Peyer's patch (tissue), 4 donors: ENCODE data around the gene CAV1. TPM values are rescaled to one million over a fixed set of nuclear protein-coding genes. Genes with fewer than 3 reads are reported as not detected.

ENCODE experiments used
- DNase-seq, 3 donors: peaks; one replicate each; pipeline ENCODE4 v3.0.0-alpha.2; 2017 to 2019
- H3K27ac ChIP-seq, 4 donors: fragments of 200-600 bp; sonication (generic); one replicate each; pipeline ENCODE4 v1.5.1; 2016 to 2019
- H3K27me3 ChIP-seq, 2 donors: fragments of 200-600 bp; sonication (generic); one replicate each; pipeline ENCODE4 v1.5.1; 2019
- H3K36me3 ChIP-seq, 3 donors: fragments of 200-600 bp; sonication (generic); one replicate each; pipeline ENCODE4 v1.5.1; 2016 to 2019
- H3K4me1 ChIP-seq, 4 donors: fragments of 200-600 bp; sonication (generic); one replicate each; pipeline ENCODE4 v1.5.1; 2016 to 2019
- H3K4me3 ChIP-seq, 4 donors: fragments of 200-600 bp; sonication (generic); 1 replicate in 3 of 4; 2 replicates in 1 of 4; pipeline ENCODE4 v1.5.1; 2016 to 2019; ENCODE audit warnings: mild to moderate bottlenecking in 1 of 4
- H3K9me3 ChIP-seq, 4 donors: fragments of 200-600 bp; sonication (generic); one replicate each; pipeline ENCODE4 v1.5.1; 2016 to 2019; ENCODE audit warnings: mild to moderate bottlenecking in 1 of 4
- POLR2A ChIP-seq, 2 donors: fragments of 450-650 bp; IDR thresholded peaks; one replicate each; pipeline ENCODE4 v1.5.1; 2017; ENCODE audit warnings: antibody characterized with exemption in 2 of 2, mild to moderate bottlenecking in 2 of 2, moderate library complexity in 2 of 2
- total RNA-seq, 4 donors: library from RNA; depleted of rRNA; stranded (reverse); fragments of >200 nt; gene quantifications; one replicate each; pipeline ENCODE4 v1.1.0, GENCODE V29; 2016
- TF ChIP-seq, protein P1 (sequence below), 6 experiments: fragments of 450-650 bp in 4 of 6; fragments of 200-600 bp in 2 of 6; sonication (generic) in 1 of 6; IDR thresholded peaks; one replicate each; pipeline ENCODE4 v1.5.1; 2017 to 2019; ENCODE audit warnings: antibody characterized with exemption in 6 of 6, mild to moderate bottlenecking in 3 of 6, moderate library complexity in 1 of 6

Gene CAV1
- total RNA-seq, 4 donors from 2014 or later: 17.7 to 42.6 (median 27.6) TPM

DNA sequence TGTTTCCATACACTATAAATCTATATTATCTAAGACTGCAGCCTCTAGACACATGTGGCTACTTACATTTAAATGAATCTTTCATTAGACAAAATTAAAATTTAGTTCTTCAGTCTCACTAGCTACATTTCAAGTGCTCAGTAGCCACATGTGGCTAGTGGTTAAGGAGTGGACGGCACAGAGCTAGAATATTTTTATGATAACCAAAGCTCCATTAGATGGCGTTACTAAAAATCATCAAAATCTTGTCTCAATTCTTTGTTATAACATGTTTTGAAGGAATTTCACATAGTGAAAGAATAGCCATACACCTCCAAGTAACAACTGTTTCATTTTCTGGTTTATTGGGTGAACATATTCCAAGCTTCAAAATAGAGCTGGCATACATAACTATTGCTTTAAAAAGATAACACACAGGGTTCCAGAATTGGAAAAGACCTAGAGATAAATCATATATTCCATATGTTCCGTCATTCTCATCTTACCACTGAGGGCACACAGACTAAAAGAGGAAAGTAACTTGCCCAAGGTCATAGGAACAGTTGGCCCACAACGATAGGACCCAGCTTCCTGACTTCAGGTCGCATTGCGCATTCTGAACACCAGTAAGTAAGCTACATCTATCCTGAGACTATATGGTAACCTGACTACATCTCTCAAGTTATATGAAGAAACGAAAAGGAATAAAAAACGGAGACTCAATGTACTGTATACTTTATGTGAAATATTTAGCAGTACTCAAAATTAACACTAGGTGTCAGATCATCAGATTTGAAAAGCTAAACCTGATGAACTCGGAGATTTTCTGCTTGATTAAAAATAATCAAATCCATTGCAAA, 66.6 kb downstream of the CAV1 start:
- DNase-seq: no peak
- no peaks in the 10 kb centered on the region for H3K27me3 ChIP-seq
- peak overlapping the region in 1 of 4 donors; percentile 20 for H3K4me3 ChIP-seq

DNA sequence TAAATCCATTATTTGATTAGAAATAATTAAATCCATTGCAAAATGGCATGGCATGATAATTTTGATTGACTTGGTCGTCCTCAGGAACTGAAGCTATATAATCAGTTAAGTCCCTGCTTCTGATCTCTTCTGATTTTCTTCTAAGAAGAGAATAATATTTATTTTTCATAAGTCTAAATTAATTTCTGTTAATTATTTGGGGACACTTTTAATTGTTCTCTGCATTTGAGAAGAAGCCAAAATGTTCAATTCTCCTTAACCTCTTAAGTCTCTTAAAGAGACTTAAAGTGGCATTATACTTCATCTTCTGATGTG, 67.2 kb downstream of the CAV1 start:
- H3K27ac ChIP-seq: peak overlapping the region in 1 of 4 donors; percentile 43
- H3K36me3 ChIP-seq: no peaks in the 10 kb centered on the region
- no peak for DNase-seq
- H3K4me3 ChIP-seq: peak overlapping the region in 1 of 4 donors; percentile 20
- H3K4me1 ChIP-seq: peaks cover 0 to 29% (median 4%) of the 10 kb centered on the region in 4 donors
- H3K27me3 ChIP-seq: no peaks in the 10 kb centered on the region
- H3K9me3 ChIP-seq: no peaks in the 10 kb centered on the region
- TF ChIP-seq, protein P1, sequence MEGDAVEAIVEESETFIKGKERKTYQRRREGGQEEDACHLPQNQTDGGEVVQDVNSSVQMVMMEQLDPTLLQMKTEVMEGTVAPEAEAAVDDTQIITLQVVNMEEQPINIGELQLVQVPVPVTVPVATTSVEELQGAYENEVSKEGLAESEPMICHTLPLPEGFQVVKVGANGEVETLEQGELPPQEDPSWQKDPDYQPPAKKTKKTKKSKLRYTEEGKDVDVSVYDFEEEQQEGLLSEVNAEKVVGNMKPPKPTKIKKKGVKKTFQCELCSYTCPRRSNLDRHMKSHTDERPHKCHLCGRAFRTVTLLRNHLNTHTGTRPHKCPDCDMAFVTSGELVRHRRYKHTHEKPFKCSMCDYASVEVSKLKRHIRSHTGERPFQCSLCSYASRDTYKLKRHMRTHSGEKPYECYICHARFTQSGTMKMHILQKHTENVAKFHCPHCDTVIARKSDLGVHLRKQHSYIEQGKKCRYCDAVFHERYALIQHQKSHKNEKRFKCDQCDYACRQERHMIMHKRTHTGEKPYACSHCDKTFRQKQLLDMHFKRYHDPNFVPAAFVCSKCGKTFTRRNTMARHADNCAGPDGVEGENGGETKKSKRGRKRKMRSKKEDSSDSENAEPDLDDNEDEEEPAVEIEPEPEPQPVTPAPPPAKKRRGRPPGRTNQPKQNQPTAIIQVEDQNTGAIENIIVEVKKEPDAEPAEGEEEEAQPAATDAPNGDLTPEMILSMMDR (IDR thresholded peaks at IDR 0.05): no peak
- TF ChIP-seq POLR2A (IDR thresholded peaks at IDR 0.05): no peak

More for the DNA sequence above, 66.6 kb downstream of the CAV1 start:
- Histone ChIP-seq H3K4me1 (peaks cover 0 to 29% (median 4%) of the 10 kb centered on the region in 4 donors), H3K36me3 (no peaks in the 10 kb centered on the region), H3K9me3 (no peaks in the 10 kb centered on the region), H3K27ac (no peak overlapping the region)
- no peak for TF ChIP-seq POLR2A (IDR thresholded peaks at IDR 0.05)
- TF ChIP-seq, protein P1 (IDR thresholded peaks at IDR 0.05): peak; percentile 52 to 76 (median 68)

DNA sequence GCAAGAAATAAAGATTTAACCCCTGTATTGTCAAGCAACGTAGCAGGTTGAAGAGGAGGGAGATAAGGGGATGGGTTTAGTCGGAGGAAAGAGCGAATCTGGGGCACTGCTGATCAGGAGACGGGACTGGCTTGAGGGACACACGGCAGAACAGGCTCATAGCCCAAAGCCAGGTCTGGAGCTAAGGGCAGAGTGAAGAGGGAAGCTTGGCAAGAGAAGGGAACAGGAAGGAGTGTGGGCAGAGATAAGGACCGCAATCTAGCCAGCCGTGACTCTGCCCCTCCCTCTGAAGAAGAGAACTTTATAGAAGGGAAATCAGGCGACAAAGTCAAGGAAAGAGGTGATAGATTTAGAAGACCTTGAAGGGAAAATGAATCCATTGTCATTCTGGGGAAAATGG, 67.6 kb downstream of the CAV1 start:
- no peaks in the 10 kb centered on the region for H3K36me3 ChIP-seq
- no peaks in the 10 kb centered on the region for H3K27me3 ChIP-seq
- no peak for TF ChIP-seq POLR2A (IDR thresholded peaks at IDR 0.05)
- TF ChIP-seq, protein P1 (IDR thresholded peaks at IDR 0.05): no peak
- H3K9me3 ChIP-seq: no peaks in the 10 kb centered on the region
- peak in 2 of 3 donors; percentile 51 to 62 for DNase-seq
- H3K4me1 ChIP-seq: peaks cover 0 to 29% (median 4%) of the 10 kb centered on the region in 4 donors
- H3K4me3 ChIP-seq: peak overlapping the region in 1 of 4 donors; percentile 7
- peak overlapping the region in 1 of 4 donors; percentile 43 for H3K27ac ChIP-seq

DNA sequence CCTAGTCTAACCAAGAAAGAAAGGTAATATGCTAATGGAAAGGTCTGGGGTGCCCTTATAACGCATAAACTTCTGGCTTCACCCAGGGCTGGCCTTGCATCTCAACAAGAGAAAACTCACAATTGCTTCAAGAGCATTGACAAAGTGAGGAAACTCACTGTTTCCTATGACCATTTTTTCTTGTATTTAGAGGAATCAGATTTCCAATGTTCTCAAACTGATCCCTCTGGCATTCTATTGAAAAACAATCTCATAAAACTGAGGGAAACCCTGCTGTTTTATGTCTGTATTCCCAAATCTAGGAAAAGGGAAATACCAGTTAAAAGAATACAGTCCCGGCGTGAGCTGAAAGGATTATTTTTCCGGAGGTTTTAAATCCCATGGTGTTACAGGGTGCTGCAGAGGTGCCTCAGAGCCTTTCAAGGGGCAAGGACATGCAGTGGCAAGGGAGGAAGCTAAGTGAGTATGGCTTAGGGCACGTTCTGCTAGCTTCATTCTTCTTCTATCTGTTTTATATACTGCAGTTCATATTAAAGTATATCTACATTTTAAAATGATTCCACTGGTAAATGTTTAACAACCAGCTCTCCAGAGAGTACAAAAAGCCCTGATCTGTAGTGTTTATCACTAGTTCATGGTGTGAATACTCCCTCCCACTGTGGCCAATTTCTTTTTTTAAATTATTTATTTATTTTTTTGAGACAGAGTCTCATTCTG, 68.7 kb downstream of the CAV1 start:
- H3K4me1 ChIP-seq: peaks cover 0 to 23% (median 4%) of the 10 kb centered on the region in 4 donors
- no peak for DNase-seq
- H3K4me3 ChIP-seq: no peak overlapping the region
- H3K9me3 ChIP-seq: no peaks in the 10 kb centered on the region
- no peak for TF ChIP-seq POLR2A (IDR thresholded peaks at IDR 0.05)
- TF ChIP-seq, protein P1 (IDR thresholded peaks at IDR 0.05): no peak
- no peak overlapping the region for H3K27ac ChIP-seq
- H3K27me3 ChIP-seq: no peaks in the 10 kb centered on the region
- no peaks in the 10 kb centered on the region for H3K36me3 ChIP-seq

DNA sequence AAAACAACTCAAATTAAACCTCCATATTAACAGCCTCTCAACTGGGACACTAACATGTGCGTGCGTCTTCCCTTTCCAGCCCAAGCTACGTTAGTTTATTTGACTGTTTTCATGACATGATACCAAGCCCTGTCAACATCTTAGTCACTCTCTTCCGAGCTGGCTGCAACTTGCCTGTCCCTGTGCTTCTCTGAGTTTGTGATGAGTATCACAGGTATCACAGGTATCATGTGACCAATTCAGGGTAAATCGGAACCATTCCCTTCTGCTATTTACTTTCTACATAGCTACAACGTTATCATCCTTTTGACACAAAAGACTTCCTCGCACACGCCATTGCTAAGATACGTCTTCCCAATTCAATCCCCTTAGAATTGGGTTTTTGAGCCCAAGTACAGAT, 70.2 kb downstream of the CAV1 start:
- H3K4me3 ChIP-seq: no peak overlapping the region
- DNase-seq: no peak
- peaks cover 0 to 19% (median 4%) of the 10 kb centered on the region in 4 donors for H3K4me1 ChIP-seq
- H3K36me3 ChIP-seq: no peaks in the 10 kb centered on the region
- H3K27me3 ChIP-seq: no peaks in the 10 kb centered on the region
- no peak overlapping the region for H3K27ac ChIP-seq
- H3K9me3 ChIP-seq: no peaks in the 10 kb centered on the region
- TF ChIP-seq, protein P1 (IDR thresholded peaks at IDR 0.05): no peak
- no peak for TF ChIP-seq POLR2A (IDR thresholded peaks at IDR 0.05)
